HCT116 (cell line): ENCODE results near the gene LCN9. TPM values are rescaled to one million over a fixed set of nuclear protein-coding genes. Genes with fewer than 3 reads are reported as not detected.

Source experiments
- ATAC-seq: fragments of 200-7000 bp; cut with Tn5 transposase; 2 replicates; pipeline ENCODE4 v1.9.1; 2020; ENCODE audit warnings: mild to moderate bottlenecking, moderate library complexity
- BruUV-seq: library from RNA; stranded (reverse); fragments of 400-500 nt; replicated peaks from 2 replicates; lab custom pipeline; 2021; lab: Mats Ljungman, UMichigan
- CTCF ChIA-PET: fragments of 300-600 bp; sonication (Branson Sonifier 250); formaldehyde crosslinking; loops from one replicate; lab custom pipeline; 2021; ENCODE audit warnings: antibody characterized with exemption; lab: Charles Lee
- POLR2A ChIA-PET: fragments of 300-600, 350-600 bp; sonication (Branson Sonifier 250); formaldehyde crosslinking; loops from one replicate; lab custom pipeline; 2021; ENCODE audit warnings: antibody characterized with exemption; lab: Charles Lee
- RAD21 ChIA-PET, 2 experiments: fragments of 300-600 bp; sonication (Branson Sonifier 250); formaldehyde crosslinking; loops; one replicate each; lab custom pipeline; 2023; ENCODE audit warnings: low total read pairs in 2 of 2; ENCODE audit not compliant: uncharacterized antibody in 2 of 2, unreplicated experiment in 2 of 2, low non-redundant PET in 1 of 2; lab: Charles Lee
- DNase-seq: peaks from one replicate; pipeline ENCODE4 v3.0.0-alpha.2; 2010; ENCODE audit warnings: low read depth, low spot score
- H2AFZ ChIP-seq: fragments of 200-600 bp; shearing (Covaris generic), sonication (generic); 2 replicates; pipeline ENCODE4 v1.6.1; 2017; ENCODE audit warnings: low read depth, mixed run types, mixed read lengths, antibody characterized with exemption, low read length; ENCODE audit not compliant: poor library complexity, severe bottlenecking
- H3K27ac ChIP-seq: 2 replicates; pipeline ENCODE4 v1.5.1; 2012; ENCODE audit warnings: low read depth, low read length
- H3K27me3 ChIP-seq: fragments of 200-600 bp; sonication (generic); 2 replicates; pipeline ENCODE4 v1.6.1; 2016; ENCODE audit warnings: mixed run types, low read length, mixed read lengths; ENCODE audit not compliant: insufficient read depth
- H3K36me3 ChIP-seq, 2 experiments: fragments of 200-500 bp in 1 of 2; fragments of 200-600 bp in 1 of 2; sonication (Bioruptor generic) in 1 of 2; sonication (generic) in 1 of 2; 2 replicates each; pipeline versions ENCODE4 v1.5.1 to v1.6.1; 2014 to 2016; ENCODE audit warnings: low read length in 2 of 2, inconsistent platforms in 1 of 2, mixed read lengths in 1 of 2, mixed run types in 1 of 2; ENCODE audit not compliant: insufficient read depth in 2 of 2, control insufficient read depth in 1 of 2
- H3K4me1 ChIP-seq, 2 experiments: fragments of 200-600 bp in 1 of 2; sonication (generic) in 1 of 2; 2 replicates each; pipeline versions ENCODE4 v1.5.1 to v1.6.1; 2012 to 2017; ENCODE audit warnings: low read length in 2 of 2, inconsistent platforms in 1 of 2, mild to moderate bottlenecking in 1 of 2, mixed read lengths in 1 of 2, mixed run types in 1 of 2, moderate library complexity in 1 of 2; ENCODE audit not compliant: insufficient read depth in 2 of 2, control insufficient read depth in 1 of 2
- H3K4me2 ChIP-seq: fragments of 200-600 bp; sonication (generic); 2 replicates; pipeline ENCODE4 v1.6.1; 2017; ENCODE audit warnings: mixed run types, low read length, mixed read lengths
- H3K4me3 ChIP-seq, 2 experiments: fragments of 200-600 bp in 1 of 2; sonication (generic) in 1 of 2; replicated peaks in 1 of 2; 2 replicates each; pipeline ENCODE4 v1.5.1; 2011 to 2016; ENCODE audit warnings: low read length in 2 of 2, control low read depth in 1 of 2, low read depth in 1 of 2, mild to moderate bottlenecking in 1 of 2, mixed read lengths in 1 of 2, mixed run types in 1 of 2
- H3K79me2 ChIP-seq: fragments of 200-600 bp; sonication (generic); 2 replicates; pipeline ENCODE4 v1.6.1; 2017; ENCODE audit warnings: mild to moderate bottlenecking, mixed run types, low read length, moderate library complexity, mixed read lengths; ENCODE audit not compliant: insufficient read depth
- H3K9ac ChIP-seq: fragments of 200-600 bp; sonication (generic); 2 replicates; pipeline ENCODE4 v1.6.1; 2016; ENCODE audit warnings: low read length, mixed read lengths
- H3K9me2 ChIP-seq: fragments of 200-600 bp; sonication (generic), shearing (Covaris generic); 2 replicates; pipeline ENCODE4 v1.6.1; 2017; ENCODE audit warnings: mixed run types, mild to moderate bottlenecking, moderate library complexity; ENCODE audit not compliant: insufficient read depth
- H3K9me3 ChIP-seq, 2 experiments: fragments of 200-500 bp in 1 of 2; fragments of 200-600 bp in 1 of 2; sonication (Bioruptor generic) in 1 of 2; sonication (generic) in 1 of 2; 2 replicates each; pipeline ENCODE4 v1.6.1; 2014 to 2017; ENCODE audit warnings: low read length in 2 of 2, mixed read lengths in 2 of 2, inconsistent platforms in 1 of 2, low read depth in 1 of 2, mild to moderate bottlenecking in 1 of 2, mixed run types in 1 of 2, moderate library complexity in 1 of 2; ENCODE audit not compliant: control insufficient read depth in 1 of 2, insufficient read depth in 1 of 2
- H4K20me1 ChIP-seq: fragments of 200-600 bp; sonication (generic), shearing (Covaris generic); 2 replicates; pipeline ENCODE4 v1.6.1; 2017; ENCODE audit warnings: mixed run types, mild to moderate bottlenecking, moderate library complexity; ENCODE audit not compliant: insufficient read depth
- CBX3 ChIP-seq: IDR thresholded peaks from 2 replicates; pipeline ENCODE4 v1.6.1; 2012; ENCODE audit warnings: low read depth
- ELF1 ChIP-seq: IDR thresholded peaks from 2 replicates; pipeline ENCODE4 v1.6.1; 2012; ENCODE audit warnings: low read depth, borderline replicate concordance
- POLR2AphosphoS5 ChIP-seq: IDR thresholded peaks from 2 replicates; pipeline ENCODE4 v1.6.1; 2011; ENCODE audit warnings: mild to moderate bottlenecking, low read depth, low read length, moderate library complexity
- YY1 ChIP-seq: IDR thresholded peaks from 2 replicates; pipeline ENCODE4 v1.6.1; 2011; ENCODE audit warnings: low read length, low read depth, moderate library complexity, mild to moderate bottlenecking; ENCODE audit not compliant: insufficient replicate concordance; ENCODE audit errors: extremely low read depth
- ZFX ChIP-seq: fragments of 450-650 bp; IDR thresholded peaks from 2 replicates; pipeline ENCODE4 v1.6.1; 2017
- ZNF274 ChIP-seq: fragments of 200-500 bp; sonication (Bioruptor generic); IDR thresholded peaks from 2 replicates; pipeline ENCODE4 v1.6.1; 2014; ENCODE audit warnings: mild to moderate bottlenecking, low read depth, low read length, inconsistent platforms
- intact Hi-C: fragments of 100-400 bp; cut with micrococcal nuclease; formaldehyde crosslinking; loops from 2 replicates; pipeline ENCODE4 v1.10.0; 2022
- total RNA-seq: library from RNA; stranded (reverse); gene quantifications from one replicate; pipeline ENCODE4 v1.2.1, GENCODE V29; 2021; ENCODE audit not compliant: unreplicated experiment
- TF ChIP-seq, protein P1 (sequence below): IDR thresholded peaks from 2 replicates; pipeline ENCODE4 v1.6.1; 2012
- TF ChIP-seq, protein P2 (sequence below), 3 experiments: fragments of 200-600 bp in 1 of 3; sonication (generic) in 1 of 3; IDR thresholded peaks in 2 of 3; conservative IDR thresholded peaks in 1 of 3; 2 replicates each; pipeline ENCODE4 v1.5.1; 2012 to 2017; ENCODE audit warnings: low read depth in 2 of 3, low read length in 2 of 3, antibody characterized with exemption in 1 of 3, borderline replicate concordance in 1 of 3, control low read depth in 1 of 3, mild to moderate bottlenecking in 1 of 3, mixed read lengths in 1 of 3, mixed run types in 1 of 3, moderate library complexity in 1 of 3; ENCODE audit not compliant: insufficient read depth in 1 of 3
- TF ChIP-seq, protein P3 (sequence below): IDR thresholded peaks from 2 replicates; pipeline ENCODE4 v1.6.1; 2011; ENCODE audit warnings: mild to moderate bottlenecking, low read length, moderate library complexity; ENCODE audit not compliant: insufficient replicate concordance; ENCODE audit errors: extremely low read depth

Gene LCN9
- total RNA-seq, 1 experiment from 2014 or later = not detected

DNA sequence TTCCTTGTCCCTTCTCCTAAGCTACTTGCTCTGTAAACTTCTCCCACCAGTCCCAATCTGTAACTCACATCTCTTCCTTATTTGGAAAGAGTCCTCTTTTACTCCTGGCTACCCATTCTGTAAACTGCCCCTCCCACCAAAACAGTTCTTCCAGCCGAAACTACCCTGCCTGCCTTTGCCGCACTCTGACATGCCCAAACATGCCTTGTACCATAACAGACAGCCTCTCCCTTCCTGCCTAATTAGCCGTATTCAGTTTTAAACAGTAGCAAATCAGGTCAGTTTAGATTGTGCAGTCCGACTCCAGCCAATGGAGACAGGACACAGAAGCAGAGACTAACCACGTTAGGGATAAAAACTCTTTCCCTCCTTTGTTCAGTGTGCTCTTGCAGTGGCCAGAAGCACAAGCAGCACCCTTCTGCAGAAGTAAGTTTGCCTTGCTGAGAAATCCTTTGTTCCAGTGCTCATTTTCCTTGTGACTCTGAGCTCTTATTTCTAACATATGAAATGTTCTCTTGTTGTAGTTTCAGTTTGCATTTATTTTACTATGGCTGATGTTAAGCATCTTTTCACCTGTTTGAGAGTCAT is 18.4 kb upstream of the LCN9 start:
- no peaks in the 10 kb centered on the region for H3K27me3 ChIP-seq
- ATAC-seq (no peak), DNase-seq (no peak)
- H3K36me3 ChIP-seq = no peaks in the 10 kb centered on the region
- H4K20me1 ChIP-seq = no peaks in the 10 kb centered on the region
- H3K4me3 ChIP-seq = no peak overlapping the region
- no peak overlapping the region for H3K9ac ChIP-seq
- intact Hi-C loops = no loop called here
- no peaks in the 10 kb centered on the region for H3K9me2 ChIP-seq
- H3K4me2 ChIP-seq = no peak overlapping the region
- no peaks in the 10 kb centered on the region for H3K79me2 ChIP-seq
- peaks cover 22 to 38% of the 10 kb centered on the region in 2 experiments; a peak in 3 of 4 replicates for H3K9me3 ChIP-seq
- ChIA-PET CTCF (no interaction called here), RAD21 (no interaction called here), POLR2A (no interaction called here)
- H3K4me1 ChIP-seq = no peaks in the 10 kb centered on the region
- TF ChIP-seq YY1 = no peak
- peak; percentile 91 for TF ChIP-seq CBX3
- no peak overlapping the region for H2AFZ ChIP-seq
- BruUV-seq = no TSS peak
- no peak overlapping the region for H3K27ac ChIP-seq

DNA sequence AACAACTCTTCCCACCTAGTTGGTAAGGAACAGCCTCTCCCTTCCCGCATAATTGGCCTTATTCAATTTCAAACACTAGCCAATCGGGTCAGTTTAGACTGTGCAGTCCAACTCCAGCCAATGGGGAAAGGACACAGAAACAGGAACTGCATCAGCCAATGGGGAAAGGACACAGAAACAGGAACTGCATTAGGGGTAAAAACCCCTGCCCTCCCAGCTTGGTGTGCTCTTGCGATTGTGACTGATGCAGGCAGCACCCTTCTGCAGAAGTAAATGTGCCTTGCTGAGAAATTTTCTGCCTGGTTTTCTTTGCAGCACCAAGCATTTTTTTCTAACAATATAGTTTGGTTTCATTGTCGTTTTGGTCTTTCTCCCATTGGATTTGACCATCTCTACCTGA is 15.2 kb upstream of the LCN9 start:
- Histone ChIP-seq H3K9me3 (peaks cover 22 to 46% of the 10 kb centered on the region in 2 experiments; a peak in 3 of 4 replicates), H3K4me3 (no peak overlapping the region), H3K9ac (no peak overlapping the region), H3K27ac (no peak overlapping the region), H3K27me3 (no peaks in the 10 kb centered on the region), H3K4me1 (no peaks in the 10 kb centered on the region), H3K4me2 (no peak overlapping the region), H3K79me2 (no peaks in the 10 kb centered on the region), H4K20me1 (no peaks in the 10 kb centered on the region), H3K36me3 (no peaks in the 10 kb centered on the region), H2AFZ (no peak overlapping the region), H3K9me2 (no peaks in the 10 kb centered on the region)
- RAD21 ChIA-PET = no interaction called here
- no peak for ATAC-seq
- TF ChIP-seq, protein P1, sequence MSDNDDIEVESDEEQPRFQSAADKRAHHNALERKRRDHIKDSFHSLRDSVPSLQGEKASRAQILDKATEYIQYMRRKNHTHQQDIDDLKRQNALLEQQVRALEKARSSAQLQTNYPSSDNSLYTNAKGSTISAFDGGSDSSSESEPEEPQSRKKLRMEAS = no peak
- TF ChIP-seq ELF1 (no peak), CBX3 (peak; percentile 91; the same call in 1 of the 2 replicates), POLR2AphosphoS5 (no peak), ZNF274 (no peak), YY1 (no peak), ZFX (no peak)
- TF ChIP-seq, protein P2, sequence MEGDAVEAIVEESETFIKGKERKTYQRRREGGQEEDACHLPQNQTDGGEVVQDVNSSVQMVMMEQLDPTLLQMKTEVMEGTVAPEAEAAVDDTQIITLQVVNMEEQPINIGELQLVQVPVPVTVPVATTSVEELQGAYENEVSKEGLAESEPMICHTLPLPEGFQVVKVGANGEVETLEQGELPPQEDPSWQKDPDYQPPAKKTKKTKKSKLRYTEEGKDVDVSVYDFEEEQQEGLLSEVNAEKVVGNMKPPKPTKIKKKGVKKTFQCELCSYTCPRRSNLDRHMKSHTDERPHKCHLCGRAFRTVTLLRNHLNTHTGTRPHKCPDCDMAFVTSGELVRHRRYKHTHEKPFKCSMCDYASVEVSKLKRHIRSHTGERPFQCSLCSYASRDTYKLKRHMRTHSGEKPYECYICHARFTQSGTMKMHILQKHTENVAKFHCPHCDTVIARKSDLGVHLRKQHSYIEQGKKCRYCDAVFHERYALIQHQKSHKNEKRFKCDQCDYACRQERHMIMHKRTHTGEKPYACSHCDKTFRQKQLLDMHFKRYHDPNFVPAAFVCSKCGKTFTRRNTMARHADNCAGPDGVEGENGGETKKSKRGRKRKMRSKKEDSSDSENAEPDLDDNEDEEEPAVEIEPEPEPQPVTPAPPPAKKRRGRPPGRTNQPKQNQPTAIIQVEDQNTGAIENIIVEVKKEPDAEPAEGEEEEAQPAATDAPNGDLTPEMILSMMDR (IDR thresholded peaks at IDR 0.05 in 2 of 3, conservative IDR thresholded peaks at IDR 0.05 in 1 of 3; ENCODE audit: borderline replicate concordance in 1 of 3, insufficient read depth in 1 of 3, low read depth in 2 of 3, low read length in 2 of 3) = no peak
- TF ChIP-seq, protein P3, sequence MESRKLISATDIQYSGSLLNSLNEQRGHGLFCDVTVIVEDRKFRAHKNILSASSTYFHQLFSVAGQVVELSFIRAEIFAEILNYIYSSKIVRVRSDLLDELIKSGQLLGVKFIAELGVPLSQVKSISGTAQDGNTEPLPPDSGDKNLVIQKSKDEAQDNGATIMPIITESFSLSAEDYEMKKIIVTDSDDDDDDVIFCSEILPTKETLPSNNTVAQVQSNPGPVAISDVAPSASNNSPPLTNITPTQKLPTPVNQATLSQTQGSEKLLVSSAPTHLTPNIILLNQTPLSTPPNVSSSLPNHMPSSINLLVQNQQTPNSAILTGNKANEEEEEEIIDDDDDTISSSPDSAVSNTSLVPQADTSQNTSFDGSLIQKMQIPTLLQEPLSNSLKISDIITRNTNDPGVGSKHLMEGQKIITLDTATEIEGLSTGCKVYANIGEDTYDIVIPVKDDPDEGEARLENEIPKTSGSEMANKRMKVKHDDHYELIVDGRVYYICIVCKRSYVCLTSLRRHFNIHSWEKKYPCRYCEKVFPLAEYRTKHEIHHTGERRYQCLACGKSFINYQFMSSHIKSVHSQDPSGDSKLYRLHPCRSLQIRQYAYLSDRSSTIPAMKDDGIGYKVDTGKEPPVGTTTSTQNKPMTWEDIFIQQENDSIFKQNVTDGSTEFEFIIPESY = no peak
- intact Hi-C loops = no loop called here
- CTCF ChIA-PET = no interaction called here
- no peak for DNase-seq
- no TSS peak for BruUV-seq
- POLR2A ChIA-PET = no interaction called here
